ENCODE data around the gene BRSK2. TPM values are rescaled to one million over a fixed set of nuclear protein-coding genes. Genes with fewer than 3 reads are reported as not detected.
"Not testable (repeated sequence)": the region's sequence is repeated elsewhere in the genome, so short reads cannot be mapped to it uniquely, and the experiment has no call there.

The BRSK2 gene
- total RNA-seq, 1 experiment from 2014 or later: 1.2 TPM

- TF ChIP-seq CTCF (conservative IDR thresholded peaks at IDR 0.05; ENCODE audit: low read depth, low read length): no peak
- TF ChIP-seq EZH2phosphoT487 (IDR thresholded peaks at IDR 0.05; ENCODE audit: borderline replicate concordance, low read length): no peak
- TF ChIP-seq EZH2 (IDR thresholded peaks at IDR 0.05; ENCODE audit: low read length, unreplicated experiment): no peak
- intact Hi-C loops (cut with micrococcal nuclease): no loop called here
- Histone ChIP-seq H3K27me3 (ENCODE audit: low read length) (no peaks in the 10 kb centered on the region), H3K4me3 (ENCODE audit: low read length) (no peak overlapping the region), H2AFZ (ENCODE audit: low read length) (no peak overlapping the region), H3K4me1 (ENCODE audit: insufficient read depth, low read length) (no peaks in the 10 kb centered on the region), H3K9ac (ENCODE audit: low read length) (no peak overlapping the region), H3K79me2 (ENCODE audit: low read length) (no peaks in the 10 kb centered on the region), H3K9me2 (replicated peaks; ENCODE audit: low read length) (no peaks in the 10 kb centered on the region), H3F3A (ENCODE audit: low read length, unreplicated experiment) (no peaks in the 10 kb centered on the region), H3K36me3 (ENCODE audit: low read depth, low read length) (no peaks in the 10 kb centered on the region), H3K4me2 (ENCODE audit: low read length) (no peak overlapping the region), H3K27ac (ENCODE audit: low read length) (no peak overlapping the region), H3K9me3 (ENCODE audit: low read length) (no peaks in the 10 kb centered on the region), H4K20me1 (ENCODE audit: low read length) (no peaks in the 10 kb centered on the region)
- DNase-seq (no peak), ATAC-seq (peak; percentile 45)
- BruUV-seq (replicated peaks): no TSS peak
- POLR2A ChIA-PET (ENCODE audit: unreplicated experiment): no interaction called here
- CTCF ChIA-PET: no interaction called here
Measured at GRCh38 chr11:1433977-1434640, 44.4 kb downstream of the BRSK2 start.

- H3K4me2 ChIP-seq (ENCODE audit: low read length); DNase-seq; H3K9ac ChIP-seq (ENCODE audit: low read length); H4K20me1 ChIP-seq (ENCODE audit: low read length); CTCF ChIA-PET; H3K9me3 ChIP-seq (ENCODE audit: low read length); H3K4me3 ChIP-seq (ENCODE audit: low read length); H3K79me2 ChIP-seq (ENCODE audit: low read length); H3K27me3 ChIP-seq (ENCODE audit: low read length); intact Hi-C loops (cut with micrococcal nuclease); BruUV-seq (replicated peaks); H3K36me3 ChIP-seq (ENCODE audit: low read depth, low read length); H3K9me2 ChIP-seq (replicated peaks; ENCODE audit: low read length); H3F3A ChIP-seq (ENCODE audit: low read length, unreplicated experiment); H3K27ac ChIP-seq (ENCODE audit: low read length); POLR2A ChIA-PET (ENCODE audit: unreplicated experiment); H3K4me1 ChIP-seq (ENCODE audit: insufficient read depth, low read length); H2AFZ ChIP-seq (ENCODE audit: low read length); ATAC-seq: not testable (repeated sequence)
Measured at GRCh38 chr11:1435479-1435819, 45.7 kb downstream of the BRSK2 start.

- Histone ChIP-seq H3K4me1 (ENCODE audit: insufficient read depth, low read length) (no peaks in the 10 kb centered on the region), H3K9ac (ENCODE audit: low read length) (no peak overlapping the region), H4K20me1 (ENCODE audit: low read length) (no peaks in the 10 kb centered on the region), H3K9me3 (ENCODE audit: low read length) (no peaks in the 10 kb centered on the region), H3K79me2 (ENCODE audit: low read length) (no peaks in the 10 kb centered on the region), H2AFZ (ENCODE audit: low read length) (no peak overlapping the region), H3K4me2 (ENCODE audit: low read length) (no peak overlapping the region), H3K9me2 (replicated peaks; ENCODE audit: low read length) (no peaks in the 10 kb centered on the region), H3K4me3 (ENCODE audit: low read length) (no peak overlapping the region), H3K27ac (ENCODE audit: low read length) (no peak overlapping the region), H3K36me3 (ENCODE audit: low read depth, low read length) (no peaks in the 10 kb centered on the region), H3K27me3 (ENCODE audit: low read length) (no peaks in the 10 kb centered on the region), H3F3A (ENCODE audit: low read length, unreplicated experiment) (no peaks in the 10 kb centered on the region)
- DNase-seq: no peak
- ATAC-seq: peak; percentile 28
- no TSS peak for BruUV-seq (replicated peaks)
- intact Hi-C loops (cut with micrococcal nuclease): no loop called here
- ChIA-PET POLR2A (ENCODE audit: unreplicated experiment) (no interaction called here), CTCF (no interaction called here)
- no peak for TF ChIP-seq EZH2 (IDR thresholded peaks at IDR 0.05; ENCODE audit: low read length, unreplicated experiment)
- TF ChIP-seq CTCF (conservative IDR thresholded peaks at IDR 0.05; ENCODE audit: low read depth, low read length): no peak
- TF ChIP-seq EZH2phosphoT487 (IDR thresholded peaks at IDR 0.05; ENCODE audit: borderline replicate concordance, low read length): no peak
Measured at GRCh38 chr11:1435820-1436467, 46.2 kb downstream of the BRSK2 start.
